HG02571 (cell line): ENCODE measurements around the gene BARX2.

Experiments
- ATAC-seq: cut with Tn5 transposase; IDR thresholded peaks from one replicate; pipeline ENCODE4 v1.9.1; 2021; ENCODE audit warnings: mild to moderate bottlenecking, moderate library complexity; ENCODE audit not compliant: unreplicated experiment

BARX2 gene

DNA sequence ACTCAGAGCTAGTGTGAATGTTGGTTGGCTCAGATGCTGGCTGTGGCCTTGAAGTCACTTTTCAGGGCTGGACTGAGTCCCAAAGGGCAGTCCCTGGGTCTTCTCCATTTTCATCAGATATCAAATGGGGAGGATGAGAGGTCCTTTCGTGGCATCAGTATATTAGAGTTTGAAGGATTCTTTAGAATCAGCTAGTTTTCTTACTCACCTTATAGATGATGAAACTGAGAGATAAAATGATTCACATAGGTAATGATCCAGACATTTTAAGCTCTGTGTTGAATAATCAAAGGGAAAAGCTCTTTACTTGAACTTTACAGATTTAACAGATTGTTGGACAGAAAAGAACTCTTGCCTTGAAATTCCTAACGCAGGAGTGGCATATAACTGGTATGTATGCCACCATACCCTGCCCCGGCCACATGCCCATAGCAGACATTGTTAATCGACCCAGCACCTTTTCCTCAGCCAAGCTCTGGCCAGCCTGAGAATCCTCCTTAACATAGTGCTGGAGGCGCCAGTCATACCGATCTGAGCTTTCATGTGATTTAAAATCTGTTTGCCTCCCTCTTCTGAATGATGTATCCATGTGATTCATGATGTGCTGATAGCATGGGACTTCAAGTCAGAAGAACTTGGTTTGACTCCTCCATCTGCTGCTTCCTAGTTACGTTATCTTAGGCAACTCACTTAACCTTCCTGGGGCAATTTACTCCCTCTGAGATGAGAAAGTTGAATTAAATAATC is 60.0 kb downstream of the BARX2 start:
- ATAC-seq: no peak

DNA sequence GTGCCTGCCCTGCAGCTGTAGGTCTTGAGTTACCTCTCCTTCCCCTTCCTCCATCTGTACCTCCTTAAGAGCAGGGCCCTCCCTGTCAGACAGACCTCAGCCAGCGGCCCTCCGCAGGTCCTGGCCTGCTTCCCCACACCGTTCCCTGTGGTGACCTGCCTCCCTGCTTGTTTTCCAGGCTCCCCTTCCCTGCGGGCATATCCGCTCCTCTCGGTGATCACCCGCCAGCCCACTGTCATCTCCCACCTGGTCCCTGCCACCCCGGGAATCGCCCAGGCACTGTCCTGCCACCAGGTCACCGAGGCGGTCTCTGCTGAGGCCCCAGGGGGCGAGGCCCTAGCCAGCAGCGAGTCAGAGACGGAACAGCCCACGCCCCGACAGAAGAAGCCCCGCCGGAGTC is 60.9 kb downstream of the BARX2 start:
- no peak for ATAC-seq

DNA sequence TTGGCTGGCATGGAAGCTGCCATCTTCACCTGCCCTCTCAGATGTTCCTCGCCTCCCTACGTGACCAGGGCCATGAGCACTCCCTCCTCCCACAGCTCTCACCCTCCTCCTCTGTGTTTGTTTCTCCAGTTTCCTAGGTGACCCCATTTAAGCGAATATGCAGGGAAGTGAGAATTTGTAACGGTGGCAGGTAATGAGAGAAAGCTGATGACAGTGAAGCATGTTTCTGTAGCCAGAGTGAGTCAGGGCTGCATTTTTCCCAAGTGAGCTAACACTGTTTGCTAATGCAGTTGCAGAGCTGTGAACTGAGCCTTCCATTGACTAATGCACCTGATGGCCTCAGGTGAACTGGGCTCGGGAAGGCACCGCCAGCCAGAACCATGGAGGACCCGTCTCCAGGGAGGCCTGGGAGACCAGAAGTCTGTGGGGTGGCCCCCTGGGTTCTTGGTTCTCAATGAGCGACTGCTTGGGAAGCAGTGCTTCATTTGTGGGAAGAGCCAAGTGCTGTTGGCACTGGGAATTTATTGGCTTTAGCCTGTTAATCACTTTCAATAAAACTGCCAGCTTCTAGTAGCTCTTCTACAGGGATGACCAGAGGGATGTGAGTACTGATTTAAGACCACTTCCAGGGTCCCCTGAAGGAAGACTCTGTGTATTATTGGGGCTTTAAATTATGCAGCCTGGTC is 64.5 kb downstream of the BARX2 start:
- ATAC-seq: no peak

DNA sequence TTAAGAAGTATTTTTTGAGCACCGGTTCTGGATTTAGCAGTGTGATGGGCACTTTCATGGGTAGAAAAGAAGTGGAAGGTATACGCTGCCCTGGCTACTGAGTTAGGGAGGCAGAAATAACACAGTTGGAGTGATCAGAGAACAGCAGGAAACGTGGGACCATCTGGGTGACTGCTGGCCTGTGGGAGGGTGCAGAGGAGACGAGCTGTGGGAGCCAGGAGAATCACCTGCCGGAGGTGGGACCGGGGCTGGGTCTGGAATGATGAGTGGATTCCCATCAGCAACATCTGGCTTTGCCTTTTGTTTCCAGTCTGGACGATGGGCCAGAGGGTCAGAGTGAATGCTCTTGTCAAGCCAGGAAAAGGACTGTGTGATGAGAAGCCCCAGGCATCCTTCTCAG is 66.5 kb downstream of the BARX2 start:
- ATAC-seq: no peak

DNA sequence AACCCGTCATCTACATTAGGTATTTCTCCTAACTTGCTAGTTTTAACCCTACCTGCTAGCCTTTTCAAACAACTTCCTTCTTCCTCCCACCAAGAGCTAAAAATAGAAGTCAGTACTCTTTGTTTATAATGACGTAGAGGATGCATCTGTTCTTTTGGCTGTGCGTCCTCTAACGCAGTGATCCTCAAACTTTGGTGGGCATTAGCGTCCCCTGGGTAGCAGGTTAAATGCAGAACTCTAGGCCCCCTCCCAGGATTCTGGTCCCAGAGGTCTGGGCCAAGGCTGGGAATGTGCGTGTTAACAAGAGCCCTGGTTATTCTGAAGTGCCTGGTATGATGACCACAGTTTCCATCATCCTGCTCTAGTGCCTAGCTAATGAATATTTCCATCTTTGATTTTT is 67.6 kb downstream of the BARX2 start:
- ATAC-seq: no peak

DNA sequence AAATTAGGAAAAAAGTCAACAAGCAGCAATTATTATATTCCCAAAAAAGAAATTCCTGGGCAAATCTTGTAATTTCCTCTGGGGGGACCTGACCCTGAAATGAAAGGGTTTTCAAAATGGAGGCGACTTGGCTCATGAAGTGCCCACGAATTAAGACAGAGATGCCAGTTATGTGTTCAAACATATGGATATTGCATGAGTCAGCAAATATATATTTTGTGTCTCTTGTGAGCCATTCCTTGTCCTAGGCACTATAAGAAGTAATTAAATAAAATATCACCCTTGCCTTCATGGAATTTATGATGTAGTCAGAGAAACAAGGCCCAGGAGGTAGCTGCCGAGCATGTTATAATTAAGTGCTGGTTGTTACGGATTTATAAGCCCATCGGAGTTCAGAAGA is 68.6 kb downstream of the BARX2 start:
- no peak for ATAC-seq

DNA sequence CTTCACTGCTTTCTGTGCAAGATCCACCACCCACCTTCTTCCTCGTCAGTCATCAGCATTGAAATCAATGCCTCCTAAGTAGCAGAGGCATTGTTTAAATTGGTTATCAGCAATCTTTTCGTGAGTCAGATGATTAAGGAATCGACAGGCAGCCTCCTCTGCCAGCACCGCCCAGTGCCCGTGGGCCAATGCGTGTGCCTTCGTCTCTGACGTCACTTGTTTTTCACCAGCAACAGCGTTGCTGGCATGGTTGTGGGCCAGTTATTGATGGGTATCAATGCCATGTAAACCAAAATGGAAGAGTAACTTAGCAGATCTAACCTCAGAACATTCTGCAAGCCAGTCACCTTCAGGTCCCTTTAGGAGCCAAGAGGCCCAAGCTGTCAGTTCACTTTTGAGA is 69.6 kb downstream of the BARX2 start:
- ATAC-seq: no peak

DNA sequence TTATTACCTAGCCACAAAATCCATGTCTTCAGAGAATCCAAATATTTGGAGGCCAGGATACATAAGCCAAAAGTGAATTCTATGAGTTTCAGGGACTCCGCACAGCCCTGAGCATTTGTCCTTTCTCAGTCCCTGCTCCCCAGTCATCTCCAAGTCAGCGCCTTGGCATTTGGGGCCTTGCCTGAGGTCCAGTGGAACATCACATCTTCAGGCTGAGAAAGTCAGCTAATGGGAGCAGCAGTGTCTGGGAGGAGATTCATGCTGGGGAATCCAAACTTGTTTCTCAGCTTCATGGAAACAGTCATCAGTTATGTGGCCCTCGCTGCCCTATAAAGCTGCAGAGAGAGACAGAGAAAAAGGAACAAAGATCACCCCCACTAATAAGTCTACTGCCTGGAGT is 70.9 kb downstream of the BARX2 start:
- ATAC-seq: no peak

DNA sequence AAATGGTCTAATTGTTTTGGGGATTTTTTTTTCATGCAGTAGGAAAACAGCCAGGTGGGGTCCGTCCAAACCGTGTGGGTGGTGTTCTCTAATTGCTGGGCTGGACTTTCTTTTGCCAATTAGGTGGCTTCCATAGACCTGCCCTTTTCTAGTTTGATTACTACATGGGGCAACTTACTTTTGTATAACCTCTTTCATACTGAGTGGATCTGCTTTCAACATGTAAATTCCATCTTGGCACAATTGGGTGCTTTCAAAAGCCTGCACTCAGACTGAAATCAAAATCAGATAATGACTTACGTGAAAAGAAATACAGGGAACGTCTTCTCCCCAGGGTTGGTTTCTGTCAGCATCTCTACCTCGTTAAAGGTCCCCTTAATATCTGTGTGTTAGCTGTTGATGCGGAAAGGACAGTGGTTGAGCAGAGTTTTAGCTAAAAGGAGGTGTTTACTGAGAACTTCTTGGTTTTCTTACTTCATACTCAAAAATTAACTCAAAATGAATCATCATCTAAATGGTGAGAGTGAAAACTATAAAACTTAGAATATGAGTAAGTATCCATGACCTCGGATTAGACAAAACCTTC is 72.1 kb downstream of the BARX2 start:
- no peak for ATAC-seq

DNA sequence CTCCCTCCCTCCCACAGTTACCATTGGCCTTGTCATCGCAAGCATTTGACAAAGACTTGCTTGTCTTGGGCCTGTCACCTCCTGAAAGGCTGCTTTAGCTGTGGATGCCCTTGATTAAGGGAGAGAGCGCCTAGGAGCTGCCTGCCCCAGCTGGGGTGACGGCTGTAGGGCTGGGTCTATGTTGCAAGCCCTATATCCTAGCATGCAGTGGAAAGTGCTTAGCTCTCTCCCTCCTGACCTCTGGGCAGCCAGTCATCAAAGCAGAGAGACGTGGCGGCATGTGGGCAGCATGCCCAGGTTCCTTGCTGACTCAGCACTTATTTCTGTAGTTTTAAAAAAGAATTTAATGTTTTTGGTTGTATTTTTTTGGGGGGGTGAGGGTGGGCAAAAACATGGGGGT is 75.9 kb downstream of the BARX2 start:
- ATAC-seq: no peak

DNA sequence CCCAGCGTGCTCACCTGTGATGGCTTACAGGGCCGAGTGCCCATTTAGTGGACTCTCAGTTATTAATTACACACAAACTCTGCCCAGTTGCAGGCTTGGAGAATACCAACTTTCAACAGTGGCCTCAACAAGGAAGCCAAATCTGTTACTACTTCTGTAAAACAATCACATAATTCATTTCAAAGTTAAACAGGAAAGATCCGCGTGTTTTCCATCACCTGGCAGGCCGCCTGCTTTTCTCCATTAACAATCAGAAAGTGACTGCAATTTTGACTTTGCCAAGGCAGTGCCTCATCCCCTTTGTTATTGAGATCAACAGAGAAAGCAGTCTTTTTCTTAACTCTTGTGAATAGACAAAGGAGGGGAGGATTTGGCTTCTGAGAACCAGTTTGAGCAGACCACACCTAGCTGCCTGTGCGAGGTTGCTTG is 77.7 kb downstream of the BARX2 start:
- ATAC-seq: no peak

DNA sequence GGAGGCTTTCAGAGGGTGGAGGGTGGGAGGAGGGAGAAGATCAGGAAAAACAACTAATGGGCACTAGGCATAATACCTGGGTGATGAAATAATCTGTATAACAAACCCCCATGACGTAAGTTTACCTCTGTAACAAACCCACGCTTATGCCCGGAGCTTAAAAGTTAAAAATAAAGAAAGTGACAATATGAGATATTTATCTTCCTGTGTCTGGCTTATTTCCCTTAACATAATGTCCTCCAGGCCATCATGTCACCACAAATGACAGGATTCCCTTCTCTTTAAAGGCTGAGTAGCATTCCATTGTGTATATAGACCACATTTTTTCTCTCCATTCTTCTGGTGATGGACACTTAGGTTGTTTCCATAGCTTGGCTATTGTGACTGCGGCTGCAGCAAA is 79.5 kb downstream of the BARX2 start:
- ATAC-seq: no peak

DNA sequence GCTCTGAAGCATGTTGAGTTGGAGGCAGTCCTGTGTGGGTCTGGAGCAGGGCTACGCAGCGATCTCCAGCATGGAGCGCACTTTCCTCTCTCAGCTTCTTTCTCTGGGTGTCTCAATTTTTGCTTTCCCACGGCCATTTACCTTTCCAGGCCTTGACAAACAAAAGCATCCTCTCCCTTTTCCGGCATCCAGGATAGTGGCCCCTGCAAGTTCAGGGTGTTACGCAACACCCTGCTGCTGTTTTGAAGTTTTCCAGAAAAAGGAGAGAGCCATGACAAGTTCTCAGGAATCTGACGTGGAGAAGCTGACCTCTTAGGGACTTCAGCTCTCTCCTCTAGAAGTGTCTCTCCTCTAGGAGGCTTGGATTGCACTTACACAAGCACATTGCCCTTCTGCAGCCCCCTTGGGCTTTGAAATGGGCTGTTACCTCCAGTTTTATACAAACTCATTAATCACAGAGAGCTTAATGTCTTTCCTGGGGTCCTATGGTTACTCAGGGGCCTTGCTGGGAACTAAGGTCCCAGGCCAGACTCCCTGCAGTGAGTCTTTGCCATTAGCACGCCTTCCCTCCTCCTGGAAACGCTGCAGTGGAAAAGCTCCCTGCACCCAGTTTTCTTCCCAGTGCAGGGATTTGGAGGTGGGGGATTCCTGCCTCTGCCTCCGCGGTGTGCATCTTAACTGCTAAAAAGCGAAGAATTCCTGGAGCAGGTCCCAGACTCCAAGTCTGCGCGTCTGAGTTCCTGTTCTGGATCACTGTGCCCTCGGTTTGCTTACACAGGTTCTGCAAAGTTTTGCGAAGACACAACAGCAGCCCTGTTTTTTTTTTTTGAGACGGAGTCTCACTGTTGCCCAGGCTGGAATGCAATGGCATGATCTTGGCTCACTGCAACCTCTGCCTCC is 80.4 kb downstream of the BARX2 start:
- no peak for ATAC-seq

DNA sequence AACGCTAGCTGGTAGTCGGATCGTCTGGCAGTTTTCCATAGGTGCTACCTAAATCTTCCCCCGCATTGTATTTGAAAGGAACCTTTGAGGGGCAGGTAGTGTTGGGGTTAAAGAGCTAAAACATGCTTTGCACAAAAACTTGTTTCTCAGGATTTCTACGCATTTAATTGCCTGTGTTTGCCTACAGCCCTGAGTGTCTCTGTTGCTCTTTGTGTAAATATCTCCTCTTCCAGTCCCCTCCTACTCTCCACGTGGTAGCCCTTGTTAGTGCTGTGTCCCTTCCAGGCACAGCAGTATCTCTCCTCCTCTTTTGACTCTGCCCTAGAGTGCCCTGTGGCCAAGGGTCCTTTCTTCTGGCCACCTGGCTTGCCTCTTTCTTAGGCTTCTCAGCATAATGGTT is 81.7 kb downstream of the BARX2 start:
- no peak for ATAC-seq

DNA sequence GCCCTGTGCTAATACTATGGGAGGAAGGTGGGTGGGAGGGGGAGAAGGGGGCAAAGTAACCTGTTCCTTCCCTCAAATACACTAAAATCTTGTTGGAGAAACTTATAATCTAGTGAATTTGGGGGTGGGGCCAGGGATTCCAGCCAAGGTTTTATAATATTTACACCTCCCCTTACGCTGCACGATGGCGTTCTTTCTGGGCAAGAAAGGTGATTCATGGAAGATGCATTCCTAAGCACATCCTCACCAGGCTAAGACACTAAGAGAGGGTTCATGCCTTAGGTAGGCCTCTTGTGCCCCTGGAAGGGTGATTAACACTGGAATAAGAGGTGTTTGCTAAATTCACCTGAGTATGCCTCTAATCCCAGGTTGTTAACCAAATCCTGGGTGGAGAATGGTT is 82.6 kb downstream of the BARX2 start:
- ATAC-seq: no peak

DNA sequence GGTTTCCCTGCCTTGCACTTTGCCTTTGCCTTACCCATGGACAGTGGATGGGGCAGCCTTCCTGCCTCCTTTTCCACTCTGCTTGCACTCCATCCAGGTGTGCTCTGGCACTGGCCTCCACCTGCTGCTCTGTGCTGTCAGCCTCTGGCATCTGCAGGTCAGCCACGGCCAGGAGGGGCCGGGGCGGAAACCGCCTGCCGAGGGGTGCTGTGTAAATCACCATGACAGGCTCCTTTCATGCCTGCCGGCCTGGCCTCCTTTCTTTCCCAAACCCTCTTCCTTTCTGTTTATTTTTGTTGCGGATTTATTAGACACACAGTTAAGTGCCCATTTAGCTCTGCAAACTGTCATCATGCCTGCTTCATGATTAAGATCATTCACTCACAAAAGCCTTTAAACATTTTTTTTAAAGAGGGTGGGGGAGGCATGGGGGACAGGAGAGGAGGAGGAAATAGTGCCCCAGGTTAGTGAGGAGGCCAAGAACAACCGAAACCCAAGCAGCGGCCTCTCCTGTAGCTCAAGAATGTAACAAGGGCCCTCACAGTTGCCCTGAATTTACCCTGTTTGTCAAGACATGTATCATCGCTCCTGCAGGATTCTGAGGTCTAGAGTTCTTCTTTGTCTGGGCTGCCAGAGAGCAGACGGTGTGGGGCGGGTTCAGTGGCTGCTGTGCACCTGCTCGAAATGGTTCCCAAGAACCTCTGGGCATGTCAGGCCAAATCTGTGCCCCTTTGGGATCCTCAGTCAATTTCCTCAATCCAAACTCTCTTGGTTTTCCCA is 83.3 kb downstream of the BARX2 start:
- no peak for ATAC-seq

DNA sequence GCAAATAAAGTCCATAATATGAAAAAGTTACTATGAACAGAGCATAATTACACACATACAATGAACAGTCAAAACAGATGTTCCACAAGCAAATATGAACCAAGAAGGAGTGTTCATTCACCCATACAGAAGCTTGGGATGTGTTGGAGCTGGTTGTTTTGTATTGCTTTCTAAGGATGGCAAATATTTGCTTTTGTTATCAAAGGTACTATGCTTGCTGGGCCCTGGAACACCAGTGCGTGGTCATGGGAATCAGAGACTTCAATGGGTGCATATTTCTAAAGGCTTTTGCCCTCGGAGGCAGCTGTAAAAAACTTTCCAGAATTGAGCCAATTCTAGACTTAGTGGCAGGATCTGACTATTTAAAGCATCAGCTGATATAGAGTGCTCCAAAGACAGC is 85.1 kb downstream of the BARX2 start:
- ATAC-seq: no peak

DNA sequence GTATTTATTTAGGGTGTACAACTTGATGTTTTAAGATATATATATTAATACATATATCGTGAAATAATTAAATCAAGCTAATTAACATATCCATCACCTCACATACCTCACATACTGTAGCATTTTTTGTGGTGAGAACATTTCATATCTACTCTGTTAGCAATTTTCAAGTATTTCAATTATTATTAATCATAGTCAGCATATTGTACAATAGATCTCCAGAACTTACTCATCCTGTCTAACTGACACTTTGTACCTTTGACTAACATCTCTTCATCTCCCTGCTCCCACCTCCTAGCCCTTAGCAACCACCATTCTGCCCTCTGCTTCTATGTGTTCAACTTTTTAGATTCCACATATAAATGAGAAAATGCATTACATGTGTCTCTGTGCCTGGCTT is 108.4 kb downstream of the BARX2 start:
- no peak for ATAC-seq

DNA sequence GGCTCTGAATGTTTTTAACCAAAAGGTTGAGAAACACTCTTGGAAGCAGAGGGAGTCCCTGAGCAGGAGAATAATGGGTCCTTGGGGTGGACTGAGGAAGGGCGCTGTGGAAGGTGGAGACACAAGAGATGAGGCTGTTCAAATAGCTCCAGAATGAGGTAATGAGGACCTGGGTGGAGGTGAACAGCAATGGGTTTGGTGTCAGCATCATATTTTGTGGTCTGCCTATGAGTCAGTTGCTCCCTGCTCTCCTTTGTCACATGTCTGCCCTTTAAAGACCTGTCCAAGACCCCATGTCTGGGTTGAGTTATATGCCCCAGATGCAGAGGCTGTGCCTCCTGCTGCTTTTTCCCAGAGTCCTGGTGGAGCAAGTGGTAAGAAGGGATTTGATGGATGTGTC is 113.6 kb downstream of the BARX2 start:
- ATAC-seq: no peak

DNA sequence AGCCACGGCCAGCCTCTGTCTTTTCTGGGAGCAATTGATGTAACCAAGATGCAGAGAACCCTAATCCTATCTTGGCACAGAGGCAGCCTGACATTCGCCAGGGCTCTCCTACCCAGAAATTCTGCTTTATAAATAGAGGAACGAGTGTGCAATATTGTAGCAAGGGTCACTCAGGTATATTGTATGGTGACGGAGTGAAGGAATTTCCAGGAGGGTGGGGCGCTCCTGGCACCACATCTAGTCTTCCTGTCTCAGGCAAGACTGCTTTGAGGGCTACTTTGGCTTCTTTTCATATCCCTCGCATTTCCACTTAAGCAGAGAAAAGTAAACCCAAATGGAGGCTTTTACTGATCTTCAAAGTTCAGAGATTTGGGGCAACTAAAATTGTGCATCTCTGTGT is 114.4 kb downstream of the BARX2 start:
- no peak for ATAC-seq

DNA sequence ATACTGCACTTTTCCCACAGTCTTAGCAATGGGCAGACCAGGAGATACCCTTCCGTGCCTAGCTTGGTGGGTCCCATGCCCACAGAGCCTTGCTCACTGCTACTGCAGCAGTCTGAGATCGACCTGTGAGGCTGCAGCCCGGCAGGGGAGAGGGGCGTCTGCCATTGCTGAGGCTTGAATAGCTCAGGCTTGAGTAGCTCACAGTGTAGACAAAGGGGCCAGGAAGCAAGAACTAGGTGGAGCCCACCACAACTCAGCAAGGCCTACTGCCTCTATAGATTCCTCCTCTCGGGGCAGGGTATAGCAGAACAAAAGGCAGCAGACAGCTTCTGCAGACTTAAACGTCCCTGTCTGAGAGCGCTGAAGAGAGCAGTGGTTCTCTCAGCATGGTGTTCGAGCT is 118.1 kb downstream of the BARX2 start:
- no peak for ATAC-seq
